ENCODE results near the gene TH. TPM values are rescaled to one million over a fixed set of nuclear protein-coding genes. Genes with fewer than 3 reads are reported as not detected.

Gene TH
- total RNA-seq, 6 donors from 2014 or later, result not detected

- H3K4me1 ChIP-seq, result peaks cover 0 to 5% (median 0%) of the 10 kb centered on the region in 4 donors
- no peak overlapping the region for H3K4me3 ChIP-seq
- no peaks in the 10 kb centered on the region for H3K27me3 ChIP-seq
- no peak overlapping the region for H3K27ac ChIP-seq
- peak in 1 of 2 donors; percentile 18 for DNase-seq
- ATAC-seq (ENCODE audit: low FRiP score in 2 of 2), result no peak
- no peaks in the 10 kb centered on the region for H3K9me3 ChIP-seq
- no peaks in the 10 kb centered on the region for H3K36me3 ChIP-seq
- no peak for TF ChIP-seq CTCF (IDR thresholded peaks at IDR 0.05)
- no peak for TF ChIP-seq EP300 (IDR thresholded peaks at IDR 0.05)
- no peak for TF ChIP-seq POLR2A (IDR thresholded peaks at IDR 0.05)
- TF ChIP-seq POLR2AphosphoS5 (IDR thresholded peaks at IDR 0.05), result no peak
- WGBS, 2 donors, result 88 to 91% methylated on average over 7 to 11 of the region's 11 CpGs
Measured at GRCh38 chr11:2209370-2209801, 37.8 kb upstream of the TH start.

- no peak for ATAC-seq (ENCODE audit: low FRiP score in 2 of 2)
- DNase-seq, result peak; percentile 21 to 74
- 73 to 86% methylated on average over 20 to 22 of the region's 24 CpGs for WGBS, 2 donors
- no peak for TF ChIP-seq POLR2AphosphoS5 (IDR thresholded peaks at IDR 0.05)
- no peak for TF ChIP-seq EP300 (IDR thresholded peaks at IDR 0.05)
- peak in 2 of 6 experiments; percentile 13 to 33 for TF ChIP-seq CTCF (IDR thresholded peaks at IDR 0.05)
- H3K9me3 ChIP-seq, result no peaks in the 10 kb centered on the region
- no peaks in the 10 kb centered on the region for H3K36me3 ChIP-seq
- no peak overlapping the region for H3K27ac ChIP-seq
- no peaks in the 10 kb centered on the region for H3K27me3 ChIP-seq
- no peak overlapping the region for H3K4me3 ChIP-seq
- peaks cover 0 to 5% (median 0%) of the 10 kb centered on the region in 4 donors for H3K4me1 ChIP-seq
Measured at GRCh38 chr11:2208691-2209369, 37.2 kb upstream of the TH start.

- DNase-seq, result peak in 1 of 2 donors; percentile 10
- H3K36me3 ChIP-seq, result no peaks in the 10 kb centered on the region
- no peaks in the 10 kb centered on the region for H3K9me3 ChIP-seq
- no peaks in the 10 kb centered on the region for H3K27me3 ChIP-seq
- TF ChIP-seq EP300 (IDR thresholded peaks at IDR 0.05), result no peak
- TF ChIP-seq POLR2AphosphoS5 (IDR thresholded peaks at IDR 0.05), result no peak
- no peak for TF ChIP-seq POLR2A (IDR thresholded peaks at IDR 0.05)
- TF ChIP-seq CTCF (IDR thresholded peaks at IDR 0.05), result no peak
- peaks cover 0 to 5% (median 0%) of the 10 kb centered on the region in 4 donors for H3K4me1 ChIP-seq
- ATAC-seq (ENCODE audit: low FRiP score in 2 of 2), result no peak
- no peak overlapping the region for H3K4me3 ChIP-seq
- H3K27ac ChIP-seq, result no peak overlapping the region
- WGBS, 2 donors, result 80 to 94% methylated on average over 17 to 23 of the region's 24 CpGs
Measured at GRCh38 chr11:2207773-2208621, 36.4 kb upstream of the TH start.

GRCh38 chr11:2207212-2207611 lies 35.6 kb upstream of the TH start:
- Histone ChIP-seq H3K4me3 (no peak overlapping the region), H3K27ac (no peak overlapping the region), H3K36me3 (no peaks in the 10 kb centered on the region), H3K9me3 (no peaks in the 10 kb centered on the region), H3K4me1 (peaks cover 0 to 6% (median 0%) of the 10 kb centered on the region in 4 donors), H3K27me3 (no peaks in the 10 kb centered on the region)
- DNase-seq (peak in 1 of 2 donors; percentile 17), ATAC-seq (ENCODE audit: low FRiP score in 2 of 2) (no peak)
- 75 to 96% methylated on average over 1 to 11 of the region's 11 CpGs for WGBS, 2 donors
- TF ChIP-seq POLR2AphosphoS5 (IDR thresholded peaks at IDR 0.05) (no peak), EP300 (IDR thresholded peaks at IDR 0.05) (no peak), POLR2A (IDR thresholded peaks at IDR 0.05) (no peak), CTCF (IDR thresholded peaks at IDR 0.05) (no peak)

Data from upper lobe of left lung (tissue), 6 donors.